Hematopoietic multipotent progenitor cell (in vitro differentiated cells): ENCODE data around the gene EYA2. TPM values are rescaled to one million over a fixed set of nuclear protein-coding genes. Genes with fewer than 3 reads are reported as not detected.
"Not testable (repeated sequence)": the region's sequence is repeated elsewhere in the genome, so short reads cannot be mapped to it uniquely, and the experiment has no call there.

Source experiments
- DNase-seq, 3 donors: peaks; one replicate each; pipeline ENCODE4 v3.0.0-alpha.2; 2011 to 2015; ENCODE audit warnings: low read depth in 2 of 3, low spot score in 2 of 3
- total RNA-seq: library from RNA; depleted of rRNA; stranded (reverse); fragments of >200 nt; gene quantifications from one replicate; pipeline ENCODE4 v1.2.3, GENCODE V29; 2012

EYA2 gene, protein sequence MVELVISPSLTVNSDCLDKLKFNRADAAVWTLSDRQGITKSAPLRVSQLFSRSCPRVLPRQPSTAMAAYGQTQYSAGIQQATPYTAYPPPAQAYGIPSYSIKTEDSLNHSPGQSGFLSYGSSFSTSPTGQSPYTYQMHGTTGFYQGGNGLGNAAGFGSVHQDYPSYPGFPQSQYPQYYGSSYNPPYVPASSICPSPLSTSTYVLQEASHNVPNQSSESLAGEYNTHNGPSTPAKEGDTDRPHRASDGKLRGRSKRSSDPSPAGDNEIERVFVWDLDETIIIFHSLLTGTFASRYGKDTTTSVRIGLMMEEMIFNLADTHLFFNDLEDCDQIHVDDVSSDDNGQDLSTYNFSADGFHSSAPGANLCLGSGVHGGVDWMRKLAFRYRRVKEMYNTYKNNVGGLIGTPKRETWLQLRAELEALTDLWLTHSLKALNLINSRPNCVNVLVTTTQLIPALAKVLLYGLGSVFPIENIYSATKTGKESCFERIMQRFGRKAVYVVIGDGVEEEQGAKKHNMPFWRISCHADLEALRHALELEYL
- not detected for total RNA-seq

DNA sequence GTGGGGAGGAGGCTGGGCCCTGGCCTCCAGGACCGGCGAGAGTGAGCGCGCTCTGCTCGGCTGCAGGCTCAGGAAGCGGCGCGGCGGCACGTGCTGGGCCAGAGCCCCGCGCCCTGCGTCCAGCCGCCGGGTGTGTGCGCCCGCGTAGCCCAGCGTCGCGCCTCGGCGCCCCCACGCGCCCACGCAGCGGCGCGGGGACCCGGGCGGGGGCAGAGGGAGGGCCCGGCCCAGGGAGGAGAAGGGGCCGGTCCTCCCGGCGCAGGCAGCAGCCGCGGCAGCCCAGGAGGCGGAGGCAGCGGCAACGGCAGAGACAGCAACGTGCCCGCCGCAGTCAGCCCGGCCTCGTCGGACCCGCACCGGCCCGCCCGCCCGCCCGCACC, at the start of gene EYA2:
EYA2 (plus strand) TSS at position 265 of the 380 bp plus-strand sequence. CDS start 95,168 bp downstream, outside the sequence.
- no peak for DNase-seq

DNA sequence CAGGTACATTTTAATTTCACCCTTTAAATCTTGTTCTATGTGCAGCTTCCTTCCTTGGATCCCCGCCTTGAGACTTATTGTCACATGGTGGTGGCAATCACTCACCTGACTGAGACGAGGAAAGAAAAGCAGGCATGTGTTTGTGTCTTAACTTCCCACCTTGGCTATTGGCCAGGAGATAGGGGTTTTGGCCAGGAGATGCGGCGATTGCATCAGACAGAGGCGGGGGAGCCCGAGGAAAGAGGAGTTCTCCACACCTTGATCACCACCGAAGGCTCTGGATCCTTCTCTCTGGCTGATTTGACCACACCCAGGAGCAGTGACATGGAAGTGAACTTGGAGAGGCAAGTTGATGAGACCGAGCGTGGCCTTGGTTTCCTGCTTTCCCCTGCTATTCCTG, 49.7 kb upstream of the EYA2 start:
- DNase-seq: no peak

DNA sequence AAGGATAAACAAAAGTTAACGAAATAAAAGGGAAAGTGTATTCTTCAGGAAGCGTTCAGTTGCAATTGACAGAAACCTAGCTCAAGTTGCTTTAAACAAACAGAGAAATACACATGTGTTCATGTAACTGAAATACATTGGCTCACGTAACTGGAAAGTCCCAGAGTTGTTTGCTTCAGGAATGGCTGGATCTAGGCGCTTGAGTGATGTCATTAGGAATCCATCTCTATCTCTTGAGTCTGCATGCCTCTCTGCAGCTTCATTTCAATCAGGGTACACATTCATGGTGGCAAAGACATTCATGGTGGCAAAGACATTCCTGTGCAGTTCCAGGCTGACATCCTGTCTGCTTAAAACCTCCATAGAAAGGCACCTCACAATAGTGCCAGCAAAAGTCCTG, 45.4 kb upstream of the EYA2 start:
- DNase-seq: no peak

DNA sequence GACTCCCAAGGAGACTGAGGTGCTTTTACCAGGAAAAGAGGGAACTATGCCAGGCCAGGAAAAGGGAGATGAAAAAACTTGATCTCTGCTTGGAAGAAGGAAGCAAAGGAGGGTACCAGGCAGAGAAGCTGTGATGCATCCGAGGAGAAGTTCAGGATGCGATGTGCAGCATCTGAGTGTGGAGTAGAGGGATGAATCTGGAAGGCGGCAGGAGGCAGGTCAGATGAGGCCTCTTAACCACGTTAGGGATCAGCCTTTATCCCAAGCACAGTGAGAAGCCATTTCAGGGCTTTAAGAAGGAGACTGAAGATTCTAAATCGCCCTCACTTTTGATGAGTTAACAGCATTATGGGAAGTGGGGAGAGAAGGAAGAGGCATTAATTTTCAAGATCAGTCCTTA, 44.9 kb upstream of the EYA2 start:
- no peak for DNase-seq

DNA sequence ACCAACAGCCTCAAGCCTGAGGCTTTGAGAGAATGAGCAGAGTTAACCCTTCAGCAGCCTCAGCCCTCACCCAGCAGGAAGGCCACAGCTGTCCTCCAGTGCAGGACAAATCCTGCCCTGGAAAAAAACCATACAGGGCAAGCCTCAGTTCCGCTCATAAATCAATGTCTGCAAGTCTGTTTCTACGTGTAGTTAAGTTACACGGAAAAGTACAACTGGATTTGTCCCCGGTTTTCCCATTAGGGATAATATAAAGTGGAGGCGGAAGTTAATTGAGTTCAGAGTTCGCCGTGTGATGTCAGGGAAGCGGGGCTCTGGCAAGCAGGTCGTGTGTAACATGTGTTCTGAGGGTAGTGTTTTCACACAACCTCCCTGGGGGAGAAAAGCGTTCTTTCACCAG, 44.2 kb upstream of the EYA2 start:
- DNase-seq: no peak

DNA sequence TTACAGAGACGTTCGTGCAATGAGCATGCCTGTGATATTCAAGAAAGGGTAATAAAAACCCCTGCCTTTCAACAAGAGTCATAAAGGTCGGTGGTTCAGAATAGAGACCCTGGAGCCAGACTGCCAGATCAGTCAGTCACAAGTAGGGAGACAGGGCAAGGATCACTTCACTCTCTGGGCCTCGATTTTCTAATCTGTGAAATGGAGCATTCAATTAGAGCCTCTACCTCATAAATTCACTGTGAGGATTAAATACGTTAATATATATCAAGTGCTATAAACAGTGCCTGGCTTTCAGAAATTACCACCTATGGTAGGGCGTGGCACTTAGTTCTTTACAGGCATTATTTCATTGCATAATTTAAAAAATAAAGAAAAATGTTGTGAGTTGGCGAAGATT, 43.7 kb upstream of the EYA2 start:
- no peak for DNase-seq

DNA sequence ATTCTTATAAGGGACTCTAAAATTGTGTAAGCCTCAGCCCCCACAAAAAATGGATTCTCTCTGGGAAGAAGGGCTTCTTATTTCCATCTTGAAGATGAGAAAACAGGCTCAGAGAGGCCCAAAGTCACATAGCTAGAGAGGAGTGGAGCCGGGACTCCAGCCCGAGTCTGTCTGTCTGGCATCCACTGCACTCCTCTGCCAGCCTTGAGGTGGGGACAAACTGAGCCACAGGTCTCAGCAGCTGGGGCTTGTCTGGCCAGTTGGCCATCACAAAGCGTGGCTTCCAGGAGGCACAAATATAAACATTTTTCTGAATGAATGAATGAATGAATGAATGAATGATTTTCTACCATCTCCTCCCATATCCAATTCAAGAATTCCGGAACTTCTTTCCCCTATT, 42.9 kb upstream of the EYA2 start:
- no peak for DNase-seq

DNA sequence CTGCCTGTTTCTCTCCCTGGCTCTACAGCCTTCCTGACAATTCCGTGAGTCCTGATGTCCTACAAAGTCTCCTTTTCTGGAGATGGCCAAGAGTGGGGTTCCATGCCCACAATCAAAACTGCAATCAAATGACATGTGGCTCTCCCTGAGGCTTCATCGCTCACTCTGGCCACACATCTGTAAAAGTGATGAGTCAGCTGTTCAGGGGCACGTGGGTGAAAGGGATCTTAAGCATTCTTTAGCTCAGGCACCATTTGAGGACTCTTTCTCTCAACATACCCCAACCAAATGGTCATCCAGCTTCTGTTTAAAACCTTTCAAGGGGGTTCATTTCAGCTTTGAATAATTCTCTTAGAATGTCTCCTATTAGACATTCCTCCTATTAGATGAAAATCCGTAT, 42.3 kb upstream of the EYA2 start:
- DNase-seq: no peak

DNA sequence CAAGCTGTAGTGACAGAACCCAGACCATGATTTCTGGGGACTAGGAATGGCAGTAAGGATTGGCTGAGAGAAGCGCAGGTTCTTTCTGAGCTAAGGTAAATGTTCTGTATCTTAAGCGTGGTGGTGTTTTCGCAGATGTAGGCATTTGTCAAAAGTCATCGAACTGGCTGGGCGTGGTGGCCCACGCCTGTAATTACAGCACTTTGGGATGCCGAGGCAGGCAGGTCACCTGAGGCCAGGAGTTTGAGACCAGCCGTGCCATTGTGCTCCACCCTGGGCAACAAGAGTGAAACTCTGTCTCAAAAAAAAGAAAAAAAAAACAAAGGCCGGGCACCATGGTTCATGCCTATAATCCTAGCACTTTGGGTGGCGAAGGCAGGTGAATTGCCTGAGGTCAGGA, 40.7 kb upstream of the EYA2 start:
- DNase-seq: no peak

DNA sequence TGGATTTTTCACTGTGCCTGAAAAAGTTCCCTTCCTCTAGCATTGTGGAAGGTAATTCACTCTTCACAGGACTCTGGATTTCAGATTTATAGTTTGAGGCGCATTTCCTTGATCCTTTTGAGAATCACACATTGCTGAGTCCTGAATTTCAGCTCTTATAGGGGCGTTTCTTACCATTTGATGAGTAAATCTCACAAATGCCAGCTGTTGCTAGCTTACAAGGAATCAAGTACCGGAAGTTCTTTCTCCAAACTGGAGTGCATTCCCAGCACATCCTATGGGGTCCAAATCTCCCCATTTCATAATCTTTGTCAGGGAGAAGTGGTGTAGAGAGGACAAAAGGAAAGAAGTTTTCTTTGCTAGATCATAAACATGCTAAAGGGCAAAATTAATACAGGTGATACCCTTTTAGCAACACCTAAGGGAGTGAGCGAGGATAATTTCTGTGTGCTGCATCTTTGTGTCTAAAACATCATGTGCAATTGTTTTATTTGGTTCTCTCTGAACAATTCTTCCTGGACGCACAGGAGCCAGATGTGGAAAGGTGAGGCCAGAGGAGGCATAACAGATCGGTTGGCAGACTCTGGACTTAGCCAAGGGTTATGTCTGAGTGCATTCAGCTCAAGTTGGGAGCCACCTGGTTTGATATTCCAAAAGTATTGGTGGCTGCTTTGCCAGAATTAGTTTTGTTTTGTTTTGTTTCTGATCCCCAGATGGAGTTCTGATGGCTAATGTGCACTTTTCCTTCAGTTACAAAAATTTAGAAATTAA, 37.4 kb upstream of the EYA2 start:
- DNase-seq: no peak

DNA sequence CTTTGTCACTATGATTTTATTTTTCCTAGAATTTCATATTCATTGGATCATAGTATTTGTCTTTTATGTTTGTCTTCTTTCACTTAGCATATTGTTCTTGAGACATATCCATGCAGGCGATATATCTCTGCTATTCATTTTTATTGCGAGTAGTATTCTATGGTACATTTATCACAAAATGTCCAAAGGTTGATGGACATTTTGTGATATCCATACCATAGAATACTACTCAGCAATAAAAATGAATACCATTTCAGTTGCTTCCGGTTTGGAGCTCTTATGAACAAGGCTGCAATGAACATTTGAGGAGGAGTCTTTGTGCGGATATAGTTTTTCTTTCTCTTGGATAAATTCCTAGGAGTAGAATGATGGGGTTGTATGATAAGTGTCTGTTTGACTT, 28.8 kb upstream of the EYA2 start:
- no peak for DNase-seq

DNA sequence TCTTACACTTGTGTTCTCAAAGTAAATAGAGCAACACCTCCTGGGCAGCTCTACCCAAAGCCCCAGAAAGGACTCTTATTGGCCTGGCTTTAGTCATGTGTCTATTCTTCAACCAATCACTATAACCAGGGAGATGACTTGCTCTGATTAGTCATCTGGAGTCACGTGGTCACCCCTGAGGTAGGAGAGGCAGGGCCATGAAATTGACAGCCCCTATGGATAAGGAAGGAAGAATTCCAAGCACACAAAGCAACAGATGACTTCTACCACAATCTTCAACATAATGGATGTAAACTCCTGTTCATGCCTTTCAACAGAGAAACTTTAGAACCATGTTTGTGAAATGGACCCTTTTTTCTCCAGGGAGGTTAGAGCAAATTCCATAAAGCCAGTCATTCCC, 24.6 kb upstream of the EYA2 start:
- no peak for DNase-seq

DNA sequence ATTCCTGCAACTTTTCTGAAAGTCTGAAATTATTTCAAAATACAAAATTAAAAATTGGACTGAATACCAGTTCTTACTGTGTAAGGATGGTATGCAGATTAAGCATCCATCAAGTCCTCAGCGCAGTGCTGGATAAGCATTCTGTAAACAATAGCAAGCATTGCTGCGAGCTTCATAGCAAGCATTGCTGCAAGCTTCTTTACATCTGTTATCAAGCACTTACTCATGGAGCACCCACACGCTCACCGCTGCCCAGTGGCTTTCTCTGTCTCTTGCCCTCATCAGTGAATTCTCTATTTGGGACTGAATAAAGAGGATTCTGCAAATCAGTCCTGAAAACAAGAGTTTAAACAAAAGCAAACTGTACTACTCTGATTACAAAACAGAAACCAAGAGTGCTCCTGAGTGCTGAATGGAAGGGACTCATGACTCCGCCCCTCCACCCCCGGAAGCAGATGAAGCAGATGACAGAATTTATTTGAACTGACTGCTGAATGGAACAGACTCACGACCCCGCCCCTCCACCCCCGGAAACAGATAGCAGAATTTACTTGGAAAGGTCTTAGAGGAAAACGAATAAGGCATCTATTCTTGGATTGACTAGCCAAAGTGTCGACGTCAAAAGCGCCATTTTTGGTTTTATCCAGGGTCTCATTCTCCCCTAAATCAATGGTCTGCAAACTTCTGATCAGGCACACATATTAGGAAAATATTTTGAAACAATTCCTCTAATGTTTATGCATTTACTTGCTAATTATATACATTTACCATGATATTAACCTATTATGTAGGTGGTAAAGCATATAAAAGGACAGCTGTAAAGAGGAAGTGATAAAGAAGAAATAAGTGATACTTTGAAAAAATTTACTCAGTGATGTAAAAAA, 22.1 kb upstream of the EYA2 start:
- DNase-seq: no peak

DNA sequence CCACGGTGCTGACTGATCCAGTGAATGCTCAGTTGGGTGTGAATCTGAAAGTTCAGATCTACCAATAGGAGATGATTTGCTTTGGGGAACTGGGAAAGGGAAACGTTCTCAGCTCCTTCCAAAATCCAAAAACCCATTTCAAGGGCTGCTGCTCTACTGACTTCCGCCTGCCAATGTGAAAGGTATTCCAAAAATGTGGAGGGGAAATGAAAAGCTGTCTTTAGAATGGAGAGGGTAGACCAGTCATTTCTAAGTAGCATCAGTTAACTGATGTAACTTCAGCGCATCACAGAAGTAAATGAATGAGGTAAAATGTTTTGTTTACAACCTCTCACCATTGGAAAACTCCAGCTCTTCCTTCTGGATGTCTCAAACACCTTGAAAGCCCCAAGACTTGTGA, 19.6 kb upstream of the EYA2 start:
- no peak for DNase-seq

DNA sequence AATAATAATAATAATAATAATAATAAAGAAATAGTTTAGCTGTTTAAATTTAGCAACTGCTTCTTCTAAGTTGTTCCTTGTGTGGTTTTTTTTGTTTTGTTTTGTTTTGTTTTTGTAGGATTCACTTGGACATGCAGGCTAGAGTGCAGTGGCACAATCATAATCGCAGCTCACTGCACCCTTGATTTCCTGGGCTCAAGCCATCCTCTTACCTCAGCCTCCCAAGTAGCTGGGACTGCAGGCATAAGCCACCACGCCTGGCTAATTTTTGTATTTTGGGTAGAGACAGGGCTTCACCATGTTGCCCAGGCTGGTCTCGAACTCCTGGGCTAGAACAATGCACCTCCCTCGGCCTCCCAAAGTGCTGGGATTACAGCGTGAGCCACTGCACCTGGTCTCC, 15.3 kb upstream of the EYA2 start:
- no peak for DNase-seq

DNA sequence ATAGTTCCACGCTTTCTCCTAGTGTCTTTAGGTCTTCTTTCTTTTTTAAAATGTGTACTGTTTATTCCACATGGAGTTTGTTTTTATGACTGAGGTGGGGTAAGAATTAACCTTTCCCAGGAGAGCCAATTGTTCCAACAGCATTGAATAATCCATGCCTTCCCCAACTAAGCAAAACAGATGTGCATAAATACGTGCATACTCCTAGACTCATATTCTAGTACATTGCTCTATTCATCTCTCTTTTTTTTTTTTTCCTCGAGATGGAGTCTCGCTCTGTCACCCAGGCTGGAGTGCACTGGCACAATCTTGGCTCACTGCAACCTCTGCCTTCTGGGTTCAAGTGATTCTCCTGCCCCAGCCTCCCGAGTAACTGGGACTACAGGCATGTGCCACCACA, 14.7 kb upstream of the EYA2 start:
- DNase-seq: not testable (repeated sequence)

DNA sequence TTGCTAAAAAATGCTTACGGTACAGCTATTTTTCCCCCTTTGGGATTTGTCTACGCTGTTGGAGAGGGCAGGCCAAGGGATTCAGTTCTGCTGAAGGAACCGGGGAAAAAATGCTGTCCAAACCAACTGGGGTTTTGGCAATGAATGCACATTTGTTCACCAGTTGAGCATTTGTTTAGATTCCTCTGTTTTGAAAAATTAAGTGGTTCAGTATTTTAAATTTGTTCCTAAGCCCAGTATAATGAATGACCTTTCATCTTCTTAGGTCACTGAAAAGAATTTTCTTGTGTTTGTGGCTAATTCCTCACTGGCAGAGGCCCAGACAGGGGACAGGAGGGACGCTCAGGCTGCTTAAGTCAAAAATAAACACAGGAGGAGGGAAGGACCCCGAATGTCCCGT, 10.8 kb upstream of the EYA2 start:
- no peak for DNase-seq

DNA sequence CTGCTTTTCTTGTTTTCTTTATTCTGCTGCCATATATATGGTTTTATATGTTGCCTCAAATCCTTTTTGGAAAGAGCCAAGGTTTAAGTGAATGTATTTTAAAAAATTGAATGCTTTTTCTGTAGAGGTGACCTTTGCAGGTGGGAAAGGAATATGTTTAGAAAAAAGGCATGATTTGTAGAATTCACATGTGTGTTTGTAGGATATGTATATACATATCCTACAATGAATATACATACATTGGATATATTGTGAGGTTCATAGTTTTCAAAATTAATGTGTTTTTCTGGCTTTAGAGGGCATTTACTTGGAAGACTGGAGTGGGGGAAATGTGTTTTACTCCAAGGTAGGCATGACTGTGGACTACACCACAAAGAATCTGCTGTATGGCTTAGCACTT, 4.0 kb upstream of the EYA2 start:
- DNase-seq: no peak

DNA sequence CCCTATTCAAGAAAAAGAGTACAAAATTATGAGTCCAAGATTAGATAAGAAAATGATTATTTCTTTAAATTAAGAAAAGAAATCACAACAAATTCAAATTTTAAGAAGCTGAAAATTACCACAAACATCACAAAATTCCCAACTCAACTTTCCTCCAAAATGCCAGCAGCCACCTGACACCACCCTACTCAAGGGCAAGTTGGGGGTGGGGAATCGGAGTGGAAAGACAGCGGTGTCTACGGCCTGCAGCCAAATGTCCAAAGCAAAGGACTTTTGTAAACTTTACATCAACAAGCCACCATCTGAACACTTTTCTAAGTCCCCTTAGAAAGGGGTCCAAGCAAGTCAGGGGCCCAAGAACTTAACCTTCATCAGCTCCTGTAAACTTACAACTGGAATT, 1.6 kb upstream of the EYA2 start:
- no peak for DNase-seq

DNA sequence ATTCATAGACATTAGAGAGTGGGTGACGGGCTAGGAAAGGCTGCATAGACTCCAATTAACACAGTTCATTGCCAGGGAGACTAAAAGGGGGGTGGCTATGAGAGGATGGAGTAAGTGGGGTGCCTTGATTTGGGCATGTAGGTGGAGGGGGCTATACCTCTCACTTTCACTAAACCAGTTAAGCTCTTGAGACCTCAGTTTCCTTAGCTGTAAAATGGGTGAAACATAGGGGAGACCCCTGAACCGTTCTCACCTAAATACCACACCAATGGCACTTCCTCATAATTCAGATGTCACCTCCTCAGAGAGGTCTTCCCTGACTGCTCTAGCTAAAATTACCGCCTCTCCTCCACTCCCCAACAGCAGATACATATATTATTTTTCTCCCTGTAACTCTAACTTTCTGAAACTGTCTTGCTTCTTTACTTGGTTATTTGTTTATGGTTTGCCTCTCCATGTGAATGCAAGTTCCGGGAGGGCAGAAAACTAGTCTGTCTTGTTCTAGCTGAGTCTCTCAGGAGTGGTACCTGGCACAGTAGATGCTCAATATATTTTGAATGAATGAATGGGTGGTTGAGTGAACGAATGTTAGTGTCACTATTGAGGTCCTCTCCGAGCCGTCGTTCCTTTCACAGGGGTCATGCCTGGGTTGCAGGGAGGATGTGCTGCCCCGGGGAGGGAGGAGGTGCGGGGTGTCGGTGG, 615 bp upstream of the EYA2 start:
- DNase-seq: no peak
